SIG-M5 (cell line): ENCODE measurements around the gene GUCY1B1.
"Not testable (repeated sequence)": the region's sequence is repeated elsewhere in the genome, so short reads cannot be mapped to it uniquely, and the experiment has no call there.

ENCODE experiments used
- DNase-seq: peaks from one replicate; lab custom pipeline; 2025; lab: John Stamatoyannopoulos, UW

The GUCY1B1 gene

DNA sequence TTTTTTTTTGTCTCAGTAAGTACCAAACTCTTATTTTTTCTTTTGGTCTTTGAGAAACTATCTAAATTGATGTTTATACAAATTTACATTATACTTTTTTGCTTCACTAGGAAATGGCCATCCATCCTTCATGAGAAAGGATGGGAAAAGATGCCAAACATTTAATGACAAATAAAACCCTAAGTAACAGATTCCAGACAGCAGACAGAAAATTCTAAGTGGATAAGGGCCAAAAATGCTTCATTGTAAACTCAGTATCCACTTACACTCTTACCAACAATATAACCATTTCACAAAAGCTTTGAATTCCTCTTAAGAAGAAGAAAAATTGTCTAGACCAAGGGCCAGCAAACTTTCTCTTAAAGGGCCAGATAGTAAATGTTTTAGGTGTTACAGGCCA is 3.5 kb downstream of the GUCY1B1 start:
- no peak for DNase-seq

- no peak for DNase-seq
Measured at GRCh38 chr4:155763551-155763950, 4.7 kb downstream of the GUCY1B1 start.

- no peak for DNase-seq
Measured at GRCh38 chr4:155765149-155765548, 6.3 kb downstream of the GUCY1B1 start.

- DNase-seq, result no peak
Measured at GRCh38 chr4:155766622-155767021, 7.8 kb downstream of the GUCY1B1 start.

DNA sequence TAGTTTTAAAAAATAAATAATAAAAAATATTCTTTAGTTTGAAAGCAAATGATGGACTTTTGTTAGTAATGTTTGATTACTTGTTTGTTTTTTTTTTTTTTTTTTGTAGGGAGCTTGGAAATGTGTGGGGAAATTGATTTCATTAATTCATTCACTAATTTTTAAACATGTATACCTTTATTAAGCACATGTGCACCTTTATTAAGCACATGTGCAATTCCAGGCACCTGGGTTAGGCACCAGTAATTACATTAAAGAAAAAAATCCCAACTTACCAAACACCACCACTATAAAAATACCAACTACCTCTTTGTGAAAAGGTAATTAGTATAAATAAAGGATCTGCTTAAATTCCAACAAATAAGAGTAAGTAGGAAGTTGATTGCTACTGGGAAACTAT is 9.5 kb downstream of the GUCY1B1 start:
- no peak for DNase-seq

DNA sequence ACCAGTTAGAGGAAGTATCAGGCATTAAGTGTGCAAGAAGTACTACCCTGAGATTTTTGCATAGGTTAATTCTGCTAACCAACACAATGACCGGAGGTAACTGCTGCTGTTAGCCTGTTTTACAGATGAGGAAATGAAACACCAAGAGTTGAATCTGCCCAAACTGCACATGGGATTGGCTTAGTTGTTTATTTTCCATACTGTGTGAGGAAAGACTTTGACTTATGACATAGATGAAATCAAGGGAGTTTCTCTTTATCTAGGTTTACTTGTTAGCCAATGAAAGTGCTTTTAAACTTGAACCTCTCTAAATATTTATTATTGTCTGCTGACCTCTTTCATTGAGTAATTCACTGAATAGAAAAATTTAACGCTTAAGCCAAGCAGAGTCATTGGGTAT is 10.3 kb downstream of the GUCY1B1 start:
- DNase-seq, result no peak

DNA sequence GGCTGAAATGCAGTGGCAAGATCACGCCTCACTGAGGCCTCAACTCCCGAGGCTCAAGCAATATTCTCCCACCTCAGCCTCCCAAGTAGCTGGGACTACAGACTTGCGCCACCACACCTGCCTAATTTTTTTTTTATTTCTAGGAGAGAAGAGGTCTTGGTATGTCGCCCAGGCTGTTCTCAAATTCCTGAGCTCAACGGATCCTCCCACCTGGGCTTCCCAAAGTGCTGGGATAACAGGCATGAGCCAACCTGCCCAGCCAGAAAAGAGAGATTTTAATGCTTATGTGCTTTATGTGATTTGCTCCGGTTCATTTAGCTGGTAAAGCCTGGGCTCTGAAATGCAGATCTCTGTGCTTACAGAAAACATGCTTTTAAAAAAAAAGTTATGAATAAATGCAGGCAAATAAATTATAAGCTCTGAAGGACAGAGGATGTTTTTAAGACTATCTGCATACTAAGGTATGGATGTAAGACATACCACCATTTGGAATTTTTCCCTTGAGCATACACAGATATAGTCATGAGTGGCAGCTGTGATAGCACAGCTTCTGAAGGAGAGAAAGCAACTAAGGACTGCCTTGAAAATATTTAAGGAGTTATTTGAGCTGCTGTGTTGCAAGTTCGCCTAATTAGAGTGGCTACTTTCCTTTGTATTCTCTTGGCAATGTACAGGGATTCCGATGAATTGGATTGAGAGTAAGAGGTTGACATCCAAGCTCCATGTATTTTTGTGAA is 13.8 kb downstream of the GUCY1B1 start:
- no peak for DNase-seq

GRCh38 chr4:155773196-155773800 is 14.5 kb downstream of the GUCY1B1 start:
- no peak for DNase-seq

DNA sequence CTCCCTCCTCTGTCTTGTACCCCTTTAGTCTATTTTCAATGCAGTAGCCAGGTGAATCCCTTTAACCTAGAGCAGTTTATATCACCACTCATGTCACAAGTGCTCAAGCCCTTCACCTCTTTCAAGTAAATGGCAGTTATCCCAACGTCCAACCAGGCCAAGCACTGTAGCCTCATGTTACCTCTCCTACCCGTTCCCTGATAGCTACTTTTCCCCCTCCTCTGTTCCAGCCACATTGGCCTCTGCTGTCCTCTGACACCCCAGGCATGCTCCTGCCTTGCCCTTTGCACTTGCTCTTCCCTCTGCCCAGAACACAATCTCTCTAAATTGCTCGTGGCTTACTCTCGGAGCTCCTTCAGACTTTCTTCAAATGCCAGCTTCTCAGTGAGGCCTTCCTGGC is 15.2 kb downstream of the GUCY1B1 start:
- DNase-seq, result no peak

- DNase-seq, result no peak
Measured at GRCh38 chr4:155777971-155778735, 19.3 kb downstream of the GUCY1B1 start.

GRCh38 chr4:155780775-155781174 is 22.0 kb downstream of the GUCY1B1 start:
- no peak for DNase-seq

- DNase-seq, result no peak
Measured at GRCh38 chr4:155781249-155781831, 22.5 kb downstream of the GUCY1B1 start.

DNA sequence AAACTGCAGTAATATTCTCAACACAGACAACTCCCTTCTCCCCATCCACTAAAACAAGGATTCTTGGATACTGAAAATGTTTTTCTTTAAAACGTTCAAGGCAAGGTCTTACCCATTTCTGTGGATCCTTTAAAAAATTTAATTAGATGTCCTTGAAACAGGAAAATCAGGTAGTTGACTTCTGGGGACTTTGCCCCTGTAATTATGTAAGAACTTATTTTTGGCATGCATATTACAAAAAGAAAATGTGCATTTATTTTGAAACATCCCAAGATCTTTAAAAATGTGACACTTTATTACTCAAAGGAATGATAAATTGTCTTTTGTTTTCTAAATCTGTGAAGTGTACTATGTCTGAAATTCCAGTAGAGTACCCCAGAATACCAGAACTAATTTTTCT is 25.8 kb downstream of the GUCY1B1 start:
- DNase-seq, result no peak

DNA sequence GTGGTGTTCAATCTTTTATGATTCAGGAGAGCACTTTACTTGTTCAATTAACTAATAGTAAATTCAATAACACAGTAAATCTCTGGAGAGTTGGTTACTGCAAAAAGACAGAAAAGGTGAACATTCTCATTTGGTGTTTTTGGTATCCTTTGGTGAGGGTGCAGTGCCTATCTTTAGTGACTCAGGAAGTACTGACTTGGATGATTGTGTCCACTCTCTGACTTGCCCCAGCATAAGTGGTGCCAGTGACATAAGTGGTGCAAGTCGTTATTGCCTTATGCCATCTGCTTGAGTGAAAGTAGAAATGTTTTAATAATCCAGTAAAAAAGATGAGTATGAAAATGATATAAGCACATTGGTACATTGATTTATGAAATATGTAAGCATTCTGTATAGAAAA is 27.0 kb downstream of the GUCY1B1 start:
- DNase-seq, result no peak

DNA sequence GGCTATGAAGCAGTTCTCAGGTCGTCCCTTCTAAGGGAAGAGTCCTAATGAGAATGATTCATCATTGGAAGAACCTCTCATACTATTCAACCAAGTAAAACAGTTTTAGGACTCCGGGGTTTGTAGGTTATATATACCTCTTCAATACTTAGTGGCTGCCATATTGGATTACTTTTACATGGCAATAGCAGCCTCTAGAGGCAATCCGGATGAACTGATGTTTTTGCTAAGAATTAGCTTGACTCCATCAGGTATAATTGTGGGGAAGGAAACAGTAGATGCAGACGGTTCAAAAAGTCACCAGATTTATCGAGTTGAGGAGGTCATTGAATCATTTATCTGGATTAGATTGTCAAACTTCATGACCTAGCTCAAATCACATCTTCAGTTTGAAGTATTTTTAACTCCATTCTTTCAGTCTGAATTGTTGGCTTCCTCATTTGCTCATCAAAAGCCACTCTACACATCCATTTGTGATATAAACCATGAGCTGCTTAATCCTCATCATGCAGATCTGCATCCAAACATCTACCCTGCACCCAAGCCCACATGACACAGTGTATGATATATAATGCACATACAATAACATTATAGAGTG is 28.4 kb downstream of the GUCY1B1 start:
- no peak for DNase-seq

- no peak for DNase-seq
Measured at GRCh38 chr4:155789391-155789790, 30.6 kb downstream of the GUCY1B1 start.

DNA sequence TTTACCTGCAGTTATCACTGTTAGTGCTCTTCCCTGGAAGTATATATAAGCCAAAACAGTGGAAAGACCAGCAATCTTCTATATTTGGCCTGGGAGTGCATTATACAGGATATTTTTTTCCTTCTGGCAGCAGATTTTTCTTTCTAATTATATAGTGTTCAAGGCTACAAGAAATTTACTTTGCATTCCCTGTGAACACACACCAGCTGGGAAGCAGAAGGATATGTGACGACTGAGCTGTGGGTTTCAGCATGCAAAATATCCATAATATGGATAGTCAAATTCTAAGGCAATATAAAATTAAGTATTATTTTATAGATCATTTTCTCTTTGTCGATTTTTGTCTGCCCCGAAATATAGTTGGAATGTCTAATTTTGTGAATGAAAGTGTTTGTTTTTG is 31.2 kb downstream of the GUCY1B1 start:
- no peak for DNase-seq

- DNase-seq, result no peak
Measured at GRCh38 chr4:155794589-155795236, 35.9 kb downstream of the GUCY1B1 start.

GRCh38 chr4:155795991-155796390 is 37.2 kb downstream of the GUCY1B1 start:
- DNase-seq, result no peak

DNA sequence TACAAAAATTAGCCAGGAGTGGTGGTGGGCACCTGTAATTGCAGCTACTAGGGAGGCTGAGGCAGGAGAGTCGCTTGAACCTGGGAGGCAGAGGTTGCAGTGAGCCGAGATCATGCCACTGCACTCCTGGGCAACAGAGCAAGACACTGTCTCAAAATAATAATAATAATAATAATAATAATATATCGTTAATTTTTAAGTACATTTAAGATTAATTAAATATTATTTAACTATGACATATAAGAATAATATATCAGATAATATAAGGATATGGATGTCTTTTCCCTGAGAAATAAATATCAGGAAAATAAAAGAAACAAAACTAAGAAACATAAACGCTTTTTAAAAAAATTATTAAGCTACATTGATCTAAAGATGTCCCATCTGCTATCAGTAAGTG is 38.8 kb downstream of the GUCY1B1 start:
- DNase-seq, result not testable (repeated sequence)

DNA sequence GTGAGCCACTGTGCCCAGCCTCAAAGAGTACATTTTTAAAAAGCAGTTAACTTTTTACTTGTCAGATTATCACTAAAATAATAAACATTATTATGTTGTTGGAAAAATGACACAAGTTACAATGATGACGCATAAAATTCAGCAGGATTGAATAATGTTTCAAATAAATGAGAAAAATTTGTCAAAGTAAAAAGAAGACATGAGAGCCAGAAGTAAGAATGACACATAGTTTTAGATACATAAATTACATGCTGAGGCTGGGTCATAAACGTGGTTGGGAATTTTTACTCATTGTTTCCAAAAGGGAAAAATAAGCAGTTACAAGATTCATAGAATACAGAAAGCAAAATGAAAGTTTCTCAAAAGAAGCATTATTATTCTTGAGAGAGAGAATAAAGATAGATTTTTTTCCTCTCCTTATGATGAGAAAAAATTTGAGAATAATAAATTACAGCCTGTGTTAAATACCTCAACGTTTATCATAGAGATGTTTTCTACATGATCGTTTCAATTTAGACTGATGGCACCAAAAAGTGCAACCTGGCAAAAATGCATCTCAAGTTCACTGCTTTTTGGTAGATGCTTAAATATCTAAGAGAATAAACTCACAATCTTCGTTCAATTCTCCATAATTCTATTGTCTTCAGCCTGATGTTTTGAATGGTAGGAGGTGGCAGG is 40.4 kb downstream of the GUCY1B1 start:
- no peak for DNase-seq
